HepG2 (cell line): Measurements from ENCODE around the gene MCF2L. TPM values are rescaled to one million over a fixed set of nuclear protein-coding genes. Genes with fewer than 3 reads are reported as not detected.
A peak's percentile ranks its signal among the peaks of the same experiment; 100 is the strongest.

Experiments used
- CSRNP2 ChIP-seq: sonication (generic); formaldehyde crosslinking; conservative IDR thresholded peaks from 2 replicates; pipeline ENCODE4 v1.8.0; 2022; ENCODE audit warnings: low read depth, missing genetic modification reagents
- GTF3A ChIP-seq: sonication (generic); formaldehyde crosslinking; conservative IDR thresholded peaks from 2 replicates; pipeline ENCODE4 v1.4.0; 2020; ENCODE audit warnings: mild to moderate bottlenecking, missing genetic modification reagents
- GZF1 ChIP-seq: sonication (generic); formaldehyde crosslinking; IDR thresholded peaks from 2 replicates; pipeline ENCODE4 v1.5.1; 2020; ENCODE audit warnings: mild to moderate bottlenecking, missing genetic modification reagents
- HMG20A ChIP-seq: IDR thresholded peaks from 2 replicates; pipeline ENCODE4 v1.6.1; 2016; ENCODE audit warnings: borderline replicate concordance
- LRRFIP1 ChIP-seq: sonication (generic); formaldehyde crosslinking; conservative IDR thresholded peaks from 2 replicates; pipeline ENCODE4 v1.4.0; 2020; ENCODE audit warnings: missing genetic modification reagents
- NBN ChIP-seq: fragments of 450-650 bp; conservative IDR thresholded peaks from 2 replicates; pipeline ENCODE4 v1.6.1; 2017
- NONO ChIP-seq, 2 experiments: fragments of 450-650 bp in 1 of 2; sonication (generic) in 1 of 2; formaldehyde crosslinking in 1 of 2; IDR thresholded peaks in 1 of 2; conservative IDR thresholded peaks in 1 of 2; 2 replicates each; pipeline versions ENCODE4 v1.6.1 to v1.8.0; 2017 to 2022; ENCODE audit warnings: mild to moderate bottlenecking in 1 of 2, missing genetic modification reagents in 1 of 2, moderate library complexity in 1 of 2
- NR2C2 ChIP-seq: sonication (generic); formaldehyde crosslinking; IDR thresholded peaks from 2 replicates; pipeline ENCODE4 v1.4.0; 2020; ENCODE audit warnings: missing genetic modification reagents, mild to moderate bottlenecking, moderate library complexity, borderline replicate concordance
- POLR2G ChIP-seq: fragments of 200-400 bp; formaldehyde crosslinking; IDR thresholded peaks from 2 replicates; pipeline ENCODE4 v1.6.1; 2018; ENCODE audit warnings: mild to moderate bottlenecking, low read depth, low read length, moderate library complexity
- PREB ChIP-seq: sonication (generic); formaldehyde crosslinking; IDR thresholded peaks from 2 replicates; pipeline ENCODE4 v1.4.0; 2020; ENCODE audit warnings: missing genetic modification reagents
- SAP130 ChIP-seq: IDR thresholded peaks from 2 replicates; pipeline ENCODE4 v1.6.1; 2016; ENCODE audit warnings: low read depth
- SMAD3 ChIP-seq: sonication (generic); formaldehyde crosslinking; IDR thresholded peaks from 2 replicates; pipeline ENCODE4 v1.4.0; 2020; ENCODE audit warnings: missing genetic modification reagents
- SNAI1 ChIP-seq: sonication (generic); formaldehyde crosslinking; IDR thresholded peaks from 2 replicates; pipeline ENCODE4 v1.5.0; 2020; ENCODE audit warnings: mild to moderate bottlenecking, missing genetic modification reagents, borderline replicate concordance
- TGIF2 ChIP-seq: IDR thresholded peaks from 2 replicates; pipeline ENCODE4 v1.6.1; 2016; ENCODE audit warnings: control low read depth, missing compliant biosample characterization
- ZEB1 ChIP-seq: IDR thresholded peaks from 2 replicates; pipeline ENCODE4 v1.6.1; 2012; ENCODE audit warnings: mild to moderate bottlenecking, low read depth, inconsistent platforms; ENCODE audit not compliant: insufficient replicate concordance
- ZNF138 ChIP-seq: sonication (generic); formaldehyde crosslinking; IDR thresholded peaks from 2 replicates; pipeline ENCODE4 v1.5.0; 2020; ENCODE audit warnings: mild to moderate bottlenecking, low read depth, missing genetic modification reagents
- ZNF207 ChIP-seq: fragments of 450-650 bp; IDR thresholded peaks from 2 replicates; pipeline ENCODE4 v1.6.1; 2016; ENCODE audit warnings: antibody characterized with exemption, borderline replicate concordance
- ZNF329 ChIP-seq: sonication (generic); formaldehyde crosslinking; IDR thresholded peaks from 2 replicates; pipeline ENCODE4 v1.9.0; 2021; ENCODE audit warnings: low read depth, mild to moderate bottlenecking, missing genetic modification reagents
- ZNF431 ChIP-seq: sonication (generic); formaldehyde crosslinking; IDR thresholded peaks from 2 replicates; pipeline ENCODE4 v1.9.0; 2022; ENCODE audit warnings: missing genetic modification reagents, low read depth, mild to moderate bottlenecking, borderline replicate concordance
- ZNF546 ChIP-seq: sonication (generic); formaldehyde crosslinking; conservative IDR thresholded peaks from 2 replicates; pipeline ENCODE4 v1.8.1; 2023; ENCODE audit warnings: mild to moderate bottlenecking, missing genetic modification reagents
- ZNF569 ChIP-seq: sonication (generic); formaldehyde crosslinking; IDR thresholded peaks from 2 replicates; pipeline ENCODE4 v1.5.0; 2020; ENCODE audit warnings: mild to moderate bottlenecking, missing genetic modification reagents, moderate library complexity, borderline replicate concordance
- ZNF576 ChIP-seq: sonication (generic); formaldehyde crosslinking; IDR thresholded peaks from 2 replicates; pipeline ENCODE4 v1.4.0; 2020; ENCODE audit warnings: mild to moderate bottlenecking, missing genetic modification reagents
- ZNF589 ChIP-seq: sonication (generic); formaldehyde crosslinking; conservative IDR thresholded peaks from 2 replicates; pipeline ENCODE4 v1.8.0; 2022; ENCODE audit warnings: mild to moderate bottlenecking, moderate library complexity, missing genetic modification reagents
- ZNF737 ChIP-seq: sonication (generic); formaldehyde crosslinking; IDR thresholded peaks from 2 replicates; pipeline ENCODE4 v1.5.0; 2020; ENCODE audit warnings: missing genetic modification reagents, mild to moderate bottlenecking, borderline replicate concordance
- ZZZ3 ChIP-seq: sonication (generic); formaldehyde crosslinking; IDR thresholded peaks from 2 replicates; pipeline ENCODE4 v1.4.0; 2020; ENCODE audit warnings: missing genetic modification reagents, mild to moderate bottlenecking, borderline replicate concordance
- polyA plus RNA-seq, 8 experiments: library from polyadenylated mRNA; depleted of rRNA in 3 of 8; stranded (reverse) in 7 of 8; unstranded in 1 of 8; fragments of >200 nt; fragmentation: Illumina TruSeq in 4 of 8; extraction: Trizol in 4 of 8; gene quantifications; 2 replicates each; pipeline versions ENCODE4 v1.2.1 to v1.2.3, GENCODE V29; 2011 to 2016; ENCODE audit warnings: low read depth in 4 of 8, missing spikeins in 1 of 8, mixed read lengths in 1 of 8; ENCODE audit not compliant: insufficient read depth in 1 of 8
- total RNA-seq, 5 experiments: library from RNA; depleted of rRNA; stranded (reverse); fragments of >200 nt; fragmentation: Illumina TruSeq; extraction: Trizol; gene quantifications; 2 replicates each; pipeline ENCODE4 v1.2.3, GENCODE V29; 2016; ENCODE audit warnings: low read depth in 1 of 5

MCF2L gene
- total and polyA plus RNA-seq, 2 of the 13 experiments (the other 11 are each of a cell fraction or from before 2014, with no cell fraction given), result 19.4 to 28.4 TPM

- TF ChIP-seq ZNF207, result no peak
- no peak for TF ChIP-seq SMAD3 (CRISPR knock-in tag)
- no peak for TF ChIP-seq ZEB1
- TF ChIP-seq LRRFIP1, result no peak
- TF ChIP-seq CSRNP2, result no peak
- TF ChIP-seq SNAI1, result no peak
- TF ChIP-seq ZNF138, result peak; percentile 2; the same call in 1 of the 2 replicates
- 0 out of 2 replicates have a peak, but pooled peaks have one; percentile 33 for TF ChIP-seq ZNF569 (CRISPR knock-in tag)
- no peak for TF ChIP-seq NBN
- TF ChIP-seq NONO (IDR thresholded peaks at IDR 0.05), result no peak
- no peak; the same call in 1 of the 2 replicates for TF ChIP-seq NONO (CRISPR knock-in tag; conservative IDR thresholded peaks at IDR 0.05)
- no peak for TF ChIP-seq ZNF737 (CRISPR knock-in tag)
- TF ChIP-seq HMG20A (CRISPR knock-in tag), result no peak
- TF ChIP-seq PREB (CRISPR knock-in tag), result no peak
- no peak for TF ChIP-seq GZF1 (CRISPR knock-in tag)
- no peak for TF ChIP-seq ZZZ3 (CRISPR knock-in tag)
- TF ChIP-seq SAP130 (CRISPR knock-in tag), result no peak
- TF ChIP-seq NR2C2 (CRISPR knock-in tag), result no peak
- no peak for TF ChIP-seq ZNF576 (CRISPR knock-in tag)
- TF ChIP-seq POLR2G, result peak; percentile 19; the same call in 1 of the 2 replicates
- no peak for TF ChIP-seq GTF3A
- TF ChIP-seq TGIF2, result no peak
- TF ChIP-seq ZNF431 (CRISPR knock-in tag), result 0 out of 2 replicates have a peak, but pooled peaks have one; percentile 1
- no peak for TF ChIP-seq ZNF329
- TF ChIP-seq ZNF546 (CRISPR knock-in tag), result 0 out of 2 replicates have a peak, but pooled peaks have one; percentile 46
- 0 out of 2 replicates have a peak, but pooled peaks have one; percentile 11 for TF ChIP-seq ZNF589 (CRISPR knock-in tag)
Observed at GRCh38 chr13:113105921-113106452, 137.0 kb downstream of the MCF2L start (continued).
